ENCODE measurements around the gene CLDND1.

CLDND1 gene

DNA sequence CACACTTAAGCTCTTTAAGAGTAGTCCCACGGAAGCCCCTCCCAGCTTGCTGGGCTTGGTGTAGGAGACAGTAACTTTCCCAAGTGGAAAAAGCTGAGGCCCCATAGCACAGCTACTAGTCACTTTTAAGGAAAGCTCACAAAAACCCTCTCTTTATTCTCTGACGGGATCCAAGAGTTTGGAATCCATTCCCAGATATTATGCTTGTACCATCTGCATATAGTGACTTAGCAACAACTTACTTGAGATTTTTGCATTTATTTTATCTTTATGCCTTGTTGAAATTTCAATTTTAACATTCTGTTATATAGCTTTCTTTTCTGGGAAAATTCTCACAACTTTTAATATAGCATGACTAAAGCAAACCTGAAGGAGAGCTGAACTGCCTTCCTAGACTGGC, 28.5 kb upstream of the CLDND1 start:
- no peak for DNase-seq

- no peak for DNase-seq
Observed at GRCh38 chr3:98550833-98551232, 28.1 kb upstream of the CLDND1 start.

GRCh38 chr3:98548544-98548943, 25.8 kb upstream of the CLDND1 start:
- DNase-seq: no peak

GRCh38 chr3:98545940-98546339, 23.2 kb upstream of the CLDND1 start:
- peak; percentile 80 for DNase-seq

DNA sequence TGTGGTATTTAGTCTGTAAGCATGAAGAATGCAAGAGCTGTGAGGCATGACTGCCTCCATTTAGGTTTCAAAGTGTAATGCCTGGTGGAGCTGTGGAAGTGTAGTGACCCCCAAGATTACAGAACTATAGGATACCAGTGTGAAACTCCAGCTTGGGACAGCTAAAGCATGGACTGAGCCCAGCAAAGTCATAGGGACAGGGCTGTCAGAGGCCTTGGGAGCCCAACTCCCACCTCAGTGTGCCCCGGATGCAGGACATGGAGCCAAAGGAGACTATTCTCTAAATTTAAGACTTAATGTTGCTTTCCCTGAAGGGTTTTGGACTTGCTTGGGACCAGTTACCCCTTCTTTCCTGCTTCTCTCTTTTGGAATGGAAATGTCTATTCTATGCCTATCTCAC, 19.9 kb upstream of the CLDND1 start:
- DNase-seq: no peak

DNA sequence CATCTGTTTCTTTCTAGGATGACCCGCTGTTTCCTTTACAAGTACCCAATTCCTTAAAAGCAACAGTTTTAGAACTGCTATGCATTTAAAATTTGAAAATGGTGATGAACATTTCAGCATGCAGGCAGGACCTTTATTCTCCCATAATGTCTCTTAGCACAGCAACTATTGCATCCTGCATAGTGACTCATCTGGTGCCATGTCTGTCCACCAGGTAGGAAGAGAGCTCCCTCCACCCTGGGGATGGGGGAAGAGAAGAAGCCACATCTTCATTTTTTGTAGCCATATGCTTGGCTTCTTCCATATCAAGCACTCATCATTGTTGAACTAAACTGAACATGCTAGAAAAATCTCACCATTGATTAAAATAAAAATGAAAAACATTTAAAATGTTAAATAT, 19.0 kb upstream of the CLDND1 start:
- DNase-seq: peak; percentile 61

GRCh38 chr3:98540346-98540745, 17.6 kb upstream of the CLDND1 start:
- DNase-seq: peak; percentile 87

DNA sequence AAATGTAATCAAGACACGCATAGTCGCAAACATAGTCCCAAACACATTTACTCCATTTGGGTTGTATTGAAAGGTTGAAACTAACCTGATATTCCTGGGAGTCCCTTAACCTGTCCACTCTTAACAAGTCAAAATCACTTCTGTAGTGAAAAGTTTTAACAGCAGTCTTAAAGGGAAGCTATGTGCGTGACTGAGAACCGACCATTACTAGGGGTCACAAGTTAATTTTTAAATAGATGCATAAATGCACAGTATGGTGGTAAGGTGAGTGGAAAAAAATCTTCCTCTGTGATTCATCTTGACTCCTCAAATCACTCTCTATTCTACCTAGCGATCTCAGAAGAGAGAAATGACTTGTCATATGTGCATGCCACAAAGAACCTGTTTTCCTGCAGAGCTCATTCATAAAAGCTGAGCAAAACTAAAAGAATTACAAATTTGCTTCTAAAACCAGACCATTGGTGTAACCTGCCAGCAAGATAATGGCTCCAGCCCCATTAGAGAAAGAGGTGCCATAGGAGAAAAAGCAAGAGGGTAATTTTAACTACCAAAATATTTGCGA, 13.8 kb upstream of the CLDND1 start:
- peak; percentile 93 for DNase-seq

- DNase-seq: no peak
Observed at GRCh38 chr3:98534734-98535133, 12.0 kb upstream of the CLDND1 start.

- no peak for DNase-seq
Observed at GRCh38 chr3:98534168-98534567, 11.5 kb upstream of the CLDND1 start.

DNA sequence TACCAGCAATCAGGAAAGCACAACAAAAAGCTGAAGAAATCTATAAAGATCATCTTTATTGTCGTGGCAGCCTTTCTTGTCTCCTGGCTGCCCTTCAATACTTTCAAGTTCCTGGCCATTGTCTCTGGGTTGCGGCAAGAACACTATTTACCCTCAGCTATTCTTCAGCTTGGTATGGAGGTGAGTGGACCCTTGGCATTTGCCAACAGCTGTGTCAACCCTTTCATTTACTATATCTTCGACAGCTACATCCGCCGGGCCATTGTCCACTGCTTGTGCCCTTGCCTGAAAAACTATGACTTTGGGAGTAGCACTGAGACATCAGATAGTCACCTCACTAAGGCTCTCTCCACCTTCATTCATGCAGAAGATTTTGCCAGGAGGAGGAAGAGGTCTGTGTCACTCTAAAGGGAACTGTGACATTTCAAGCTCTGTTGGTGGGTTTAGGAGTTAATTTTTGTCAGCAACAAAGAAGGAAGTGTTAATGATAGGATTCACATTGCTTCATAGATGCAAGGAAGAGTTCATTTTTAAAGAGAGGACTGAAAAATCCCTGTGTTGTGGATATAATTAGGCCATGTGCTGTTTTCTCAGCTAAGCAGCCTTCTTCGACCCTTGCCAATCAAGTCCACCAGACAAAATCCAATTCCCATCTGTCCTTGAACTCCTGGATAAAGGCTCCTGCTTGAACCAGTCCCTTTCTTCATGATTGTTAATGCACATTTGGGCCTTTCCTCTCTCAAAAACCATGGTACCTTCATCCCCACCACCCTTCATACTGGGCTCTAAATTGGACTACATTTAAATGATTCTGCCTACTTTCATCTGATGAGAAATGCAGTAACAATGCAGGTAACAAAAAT, 10.2 kb upstream of the CLDND1 start:
- no peak for DNase-seq

- DNase-seq: no peak
Observed at GRCh38 chr3:98532275-98532637, 9.6 kb upstream of the CLDND1 start.

GRCh38 chr3:98531622-98532274, 9.0 kb upstream of the CLDND1 start, which contains the start of gene GPR15:
TSS of gene GPR15 (plus strand) at chr3:98531978. CDS start at chr3:98532034, 56 bp downstream.
- no peak for DNase-seq

DNA sequence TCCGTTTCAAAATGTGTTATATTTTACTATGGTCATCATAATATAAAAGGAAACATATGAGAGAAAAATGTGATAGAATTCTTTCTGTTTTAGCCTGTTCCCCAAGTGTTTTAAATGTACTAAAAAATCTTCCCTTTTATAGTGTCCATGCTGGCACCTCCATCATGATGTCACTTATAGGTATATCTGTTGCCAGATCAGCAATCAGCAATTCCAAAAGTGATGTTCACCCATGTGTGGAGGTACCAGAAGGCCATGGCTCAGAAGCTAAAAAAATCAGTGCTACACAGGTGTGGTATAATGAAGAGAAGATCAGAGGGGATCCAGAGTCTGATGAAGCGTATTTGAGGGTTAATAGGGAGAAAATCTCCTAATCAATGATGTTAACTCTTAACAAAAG, 8.0 kb upstream of the CLDND1 start:
- no peak for DNase-seq

DNA sequence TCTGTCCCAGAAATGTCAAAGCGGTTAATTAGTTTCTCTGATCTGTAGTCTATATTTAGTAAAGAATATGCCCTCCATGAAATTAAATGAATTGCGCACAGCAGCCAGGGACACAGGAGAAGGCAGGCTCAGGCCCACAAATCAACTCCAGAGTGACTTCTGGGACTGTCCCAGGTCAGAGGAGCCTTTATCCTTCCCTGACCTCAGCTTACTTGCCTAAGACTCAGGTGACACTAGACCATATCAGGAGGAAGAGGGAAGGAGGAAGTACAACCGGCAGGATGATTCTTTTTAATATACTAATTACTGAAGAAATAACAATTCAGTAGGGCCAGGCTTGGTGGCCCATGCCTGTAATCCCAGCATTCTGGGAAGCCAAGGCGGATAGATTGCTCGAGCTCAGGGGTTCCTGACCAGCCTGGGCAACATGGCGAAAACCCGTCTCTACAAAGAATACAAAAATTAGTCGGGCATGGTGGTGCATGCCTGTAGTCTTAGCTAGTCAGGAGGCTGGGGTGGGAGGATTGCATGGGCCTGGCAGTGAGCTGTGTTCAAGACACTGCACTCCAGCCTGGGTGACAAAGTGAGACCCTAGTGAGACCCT, 7.3 kb upstream of the CLDND1 start:
- no peak for DNase-seq

GRCh38 chr3:98528474-98529346, 6.0 kb upstream of the CLDND1 start:
- DNase-seq: no peak

DNA sequence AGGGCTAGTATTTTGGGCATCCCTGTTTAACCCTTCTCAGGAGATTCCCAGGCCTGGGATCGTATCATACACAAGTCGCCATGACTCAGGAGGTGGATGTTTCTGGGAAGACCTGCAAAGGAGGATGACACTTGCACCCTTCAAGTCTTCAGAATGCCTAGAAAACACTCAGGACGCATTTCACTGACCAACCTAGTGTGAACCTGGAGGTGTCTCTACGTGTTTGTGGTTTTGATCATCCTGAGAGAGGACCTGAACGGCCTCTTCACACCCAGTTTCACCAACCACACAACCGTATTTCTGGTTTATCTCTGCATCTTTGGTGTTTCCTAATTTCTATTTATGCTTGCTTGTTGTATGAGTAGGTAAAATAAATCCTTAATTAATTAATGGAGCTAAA, 2.8 kb upstream of the CLDND1 start:
- peak; percentile 75 for DNase-seq

DNA sequence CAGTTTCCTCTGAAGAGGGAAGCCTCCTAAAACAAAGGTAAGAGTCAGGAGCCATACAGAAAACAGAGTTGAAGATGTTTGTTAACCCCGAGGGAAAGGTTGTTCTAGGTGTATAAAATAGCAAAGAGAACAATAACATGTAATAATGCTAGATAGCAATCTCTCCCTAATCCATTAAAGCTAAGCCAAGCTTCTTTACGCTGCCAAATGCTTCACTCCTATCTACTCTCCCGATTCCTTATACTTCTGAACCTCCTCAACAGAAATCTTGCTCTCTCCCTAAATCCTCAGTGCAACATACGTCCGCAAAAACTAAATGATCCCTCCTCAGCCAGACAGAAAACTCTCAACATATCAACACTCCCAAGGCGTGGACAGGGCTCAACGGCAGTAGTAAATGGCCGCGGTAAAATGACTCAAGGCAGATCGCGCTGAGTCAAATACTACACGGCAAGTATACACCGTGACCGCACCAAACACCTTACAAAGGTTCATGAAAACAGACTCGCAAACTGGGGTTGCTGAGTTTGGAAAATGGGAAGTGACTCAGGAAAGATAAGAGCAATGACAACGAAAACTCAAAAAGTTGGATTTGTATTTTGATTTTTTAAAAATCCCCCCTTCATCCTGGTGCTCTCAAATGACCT, 682 bp downstream of the CLDND1 start:
- DNase-seq: peak; percentile 80

- no peak for DNase-seq
Observed at GRCh38 chr3:98519351-98519750, 3.4 kb downstream of the CLDND1 start.

DNA sequence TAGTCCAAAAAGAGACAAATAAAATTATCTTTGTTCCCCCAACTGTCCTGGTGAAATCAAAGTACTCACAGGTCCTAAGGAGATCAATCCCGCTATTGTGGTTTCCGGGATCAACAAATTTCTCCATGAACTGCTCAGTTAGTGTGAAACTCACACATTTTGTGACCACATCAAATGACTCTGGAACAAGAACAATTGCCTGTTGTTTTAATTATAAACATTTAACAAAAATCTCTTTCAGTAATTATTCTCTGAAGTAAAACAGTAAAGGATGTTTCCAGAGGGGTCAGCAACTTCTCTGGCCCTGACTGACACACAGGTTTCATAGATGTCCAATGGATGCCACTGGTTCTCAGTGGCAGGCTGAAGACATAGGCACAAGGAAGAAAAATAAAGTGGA, 3.9 kb downstream of the CLDND1 start:
- DNase-seq: no peak

DNA sequence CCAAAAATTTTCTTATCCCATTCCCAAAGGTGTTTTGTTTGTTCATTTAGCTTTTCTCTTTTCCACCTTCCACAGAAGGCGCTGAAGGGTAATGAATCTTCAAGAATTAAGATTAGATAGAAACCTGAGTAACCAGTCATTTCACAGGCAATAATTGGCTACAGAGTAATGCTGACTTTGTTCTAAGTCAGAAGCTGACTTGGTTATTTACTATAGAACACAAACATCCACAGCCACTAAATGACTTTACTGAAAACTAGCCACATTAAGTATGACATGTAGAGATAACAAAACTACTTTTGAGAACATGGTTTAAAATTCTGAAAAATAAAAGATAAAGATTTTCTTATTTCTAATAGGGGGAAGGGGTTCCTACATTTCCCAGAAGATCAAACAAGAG, 7.8 kb downstream of the CLDND1 start:
- no peak for DNase-seq

- no peak for DNase-seq
Observed at GRCh38 chr3:98513736-98514135, 9.0 kb downstream of the CLDND1 start.
